Epithelial cell of prostate (primary cell): ENCODE data around the gene ERICH2.

Experiments
- DNase-seq: peaks from one replicate; pipeline ENCODE4 v3.0.0-alpha.2; 2011; ENCODE audit warnings: low read depth, low spot score
- H3K27ac ChIP-seq: fragments of 450-650 bp; 2 replicates; pipeline ENCODE4 v1.5.1; 2017; ENCODE audit warnings: mild to moderate bottlenecking

Gene ERICH2

DNA sequence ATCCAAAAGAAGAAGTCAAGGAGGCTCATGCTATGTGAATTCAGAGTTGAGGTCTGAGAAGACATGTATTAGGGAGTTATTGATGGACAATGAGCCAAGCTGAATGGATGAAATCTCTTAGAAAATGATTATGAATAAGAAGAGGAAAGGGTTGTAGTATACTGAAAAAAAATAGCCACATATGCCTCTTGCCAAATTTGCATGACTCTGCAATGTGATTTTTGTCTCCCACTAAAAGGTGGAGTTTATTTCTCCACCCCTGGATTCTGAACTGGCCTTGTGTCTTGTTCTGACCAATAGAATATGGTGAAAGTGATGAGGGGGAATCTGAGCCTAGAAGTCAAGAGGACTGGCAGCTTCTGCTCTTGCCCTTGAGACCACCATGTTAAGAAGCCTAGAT lies 8.6 kb upstream of the ERICH2 start:
- no peak for DNase-seq
- H3K27ac ChIP-seq = no peak overlapping the region

DNA sequence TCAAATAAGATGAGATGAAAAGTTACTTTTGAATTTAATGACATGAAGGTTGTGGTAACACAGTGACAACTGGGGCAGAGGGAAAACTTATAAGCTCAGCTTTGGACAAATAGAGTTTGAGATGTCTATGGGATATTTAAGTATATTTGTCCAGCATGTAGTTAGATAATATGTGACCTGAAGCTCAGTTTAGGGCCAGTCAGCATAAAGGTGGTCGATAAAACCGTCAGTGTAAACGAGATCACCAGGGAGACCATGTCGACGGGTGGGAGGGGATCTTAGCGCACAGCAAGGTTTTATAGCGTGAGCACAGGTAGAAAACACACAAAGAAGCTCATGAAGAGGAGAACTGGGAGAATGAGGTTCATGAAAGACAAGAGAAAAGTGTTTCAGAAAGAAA lies 7.4 kb upstream of the ERICH2 start:
- no peak for DNase-seq
- no peak overlapping the region for H3K27ac ChIP-seq

DNA sequence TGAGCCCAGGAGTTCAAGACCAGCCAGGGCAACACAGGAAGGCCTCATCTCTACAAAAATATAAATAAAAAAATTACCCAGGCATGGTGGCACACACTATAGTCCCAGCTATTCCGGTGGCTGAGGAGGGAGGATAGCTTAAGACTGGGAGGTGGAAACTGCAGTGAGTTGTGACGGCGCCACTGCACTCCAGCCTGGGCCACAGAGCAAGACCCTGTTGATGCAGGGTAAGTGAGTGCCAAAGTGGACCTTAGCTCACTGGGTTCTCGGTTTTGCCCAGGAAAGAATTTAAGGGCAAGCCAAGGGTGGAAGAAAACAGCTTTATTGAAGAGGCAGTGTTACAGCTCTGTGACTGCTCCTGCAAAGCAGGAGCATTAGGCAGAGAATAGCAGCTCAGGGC lies 6.9 kb upstream of the ERICH2 start:
- DNase-seq = no peak
- no peak overlapping the region for H3K27ac ChIP-seq

DNA sequence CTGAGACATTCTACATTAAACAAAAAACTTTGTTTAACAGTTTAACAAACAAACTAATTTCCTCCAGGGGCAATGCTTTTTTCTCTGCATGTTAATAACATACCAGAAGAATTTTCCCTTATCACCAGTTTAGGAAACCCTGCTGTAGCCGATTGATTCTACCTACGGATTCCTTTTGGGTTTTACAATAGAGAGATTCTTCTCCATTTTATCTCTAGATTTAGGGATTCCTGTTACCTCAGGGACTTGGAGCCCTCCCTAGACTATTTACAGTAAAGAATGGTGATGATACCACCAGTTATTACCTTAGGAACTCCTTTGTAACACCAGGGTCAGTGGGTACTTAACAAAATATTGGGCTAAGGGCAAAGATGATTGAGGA lies 5.3 kb upstream of the ERICH2 start:
- no peak overlapping the region for H3K27ac ChIP-seq
- DNase-seq = no peak

DNA sequence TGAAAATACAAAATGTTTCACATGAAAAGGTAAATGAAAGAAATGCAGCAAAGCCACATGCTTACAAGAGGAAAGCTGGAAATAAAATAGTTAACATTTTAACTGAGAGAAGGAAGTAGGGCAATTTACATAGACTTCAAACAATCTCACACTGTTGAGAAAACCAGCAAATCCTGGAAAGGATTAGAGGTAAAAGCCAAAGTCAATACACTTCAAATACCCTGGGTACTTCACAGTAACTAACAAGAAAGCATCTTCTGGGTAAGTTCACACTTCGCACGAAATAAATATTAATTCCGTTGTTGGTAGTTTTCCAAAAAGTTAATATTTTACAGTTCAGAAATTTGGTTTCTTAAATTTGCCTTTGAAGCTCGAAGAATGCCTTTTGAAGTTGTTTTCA lies 3.5 kb upstream of the ERICH2 start:
- DNase-seq = no peak
- no peak overlapping the region for H3K27ac ChIP-seq

DNA sequence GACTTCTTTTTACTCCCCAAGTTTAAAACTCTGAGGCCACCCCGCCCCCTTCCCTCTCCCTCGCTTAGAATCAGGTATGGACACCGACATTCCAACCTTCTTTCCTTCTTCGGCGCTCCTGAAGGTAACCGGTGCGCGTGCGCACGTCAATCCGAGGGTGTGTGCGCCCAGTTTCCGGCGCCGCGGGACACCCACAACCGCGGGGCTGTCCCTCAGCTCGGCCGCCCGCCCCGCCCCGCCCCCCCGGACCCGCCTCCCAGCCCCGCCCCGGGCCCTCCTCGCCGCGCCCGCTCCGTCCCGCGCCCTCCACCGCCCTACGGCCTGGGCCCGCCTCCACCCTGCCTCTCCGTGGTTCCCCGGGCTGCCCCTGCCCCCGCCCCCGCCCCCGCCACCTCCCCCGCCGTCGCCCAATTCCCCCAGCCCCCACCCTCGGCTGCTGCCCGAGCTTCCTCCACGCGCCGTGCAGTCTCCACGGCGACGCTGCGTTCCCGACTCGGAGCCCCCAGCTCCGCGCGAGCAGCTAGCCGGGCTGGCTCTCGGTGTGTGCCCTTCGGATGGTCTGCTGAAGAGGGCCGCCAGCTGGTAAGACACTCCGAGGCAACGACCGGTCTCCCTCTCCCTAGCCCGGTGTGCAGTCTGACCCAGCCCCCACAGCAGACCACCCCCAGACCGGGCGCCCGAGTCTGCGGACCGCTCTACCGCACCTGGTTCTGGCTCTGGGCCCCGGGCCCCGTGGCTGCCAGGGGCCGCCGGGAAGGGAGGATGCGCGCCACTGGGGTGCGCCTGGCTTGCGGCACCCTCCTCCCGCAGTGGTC lies 635 bp downstream of the ERICH2 start:
- DNase-seq = peak; percentile 43
- peak overlapping the region; percentile 56 for H3K27ac ChIP-seq

DNA sequence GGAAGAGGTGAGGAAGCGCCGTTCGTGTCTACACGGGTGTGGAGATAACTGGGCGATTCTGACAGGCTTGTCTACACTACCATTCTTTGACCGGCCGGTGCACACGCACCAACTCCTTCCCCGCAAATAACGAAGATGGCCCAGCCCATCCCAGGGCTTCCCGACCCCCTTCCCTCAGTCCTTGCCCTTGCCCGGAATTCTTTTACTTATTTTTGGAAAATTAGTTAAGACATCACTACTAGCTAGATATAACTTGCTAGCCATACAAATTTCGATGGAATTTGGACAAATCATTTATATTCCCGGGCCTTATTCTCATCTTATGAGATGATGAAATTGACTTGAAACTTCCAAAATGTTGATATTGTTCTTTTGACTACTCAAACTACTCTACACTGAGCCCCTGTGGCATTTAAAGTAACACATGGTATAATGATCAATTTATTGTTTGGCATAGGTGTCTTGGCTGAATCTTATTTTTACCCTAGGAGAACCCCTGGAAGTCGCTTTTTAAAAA lies 1.3 kb downstream of the ERICH2 start:
- H3K27ac ChIP-seq = peak overlapping the region; percentile 31
- no peak for DNase-seq

DNA sequence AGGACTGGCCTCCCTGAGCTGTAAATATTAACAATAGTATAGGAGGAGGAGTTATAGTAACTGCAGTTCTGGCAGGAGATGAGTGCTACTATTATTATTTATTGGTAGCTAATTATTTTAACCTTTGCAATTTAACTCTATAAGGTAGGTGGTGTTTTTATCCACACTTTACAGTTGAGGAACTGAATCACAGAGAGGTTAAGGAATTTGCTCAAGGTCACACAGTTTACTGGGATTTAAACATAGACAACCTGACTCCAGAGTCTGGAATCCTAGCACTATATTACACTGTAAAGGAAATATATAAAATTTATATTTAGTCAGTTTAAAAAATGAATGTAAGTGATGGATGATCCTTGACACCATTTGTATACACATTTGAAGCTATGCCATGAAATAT lies 2.1 kb downstream of the ERICH2 start:
- no peak for DNase-seq
- no peak overlapping the region for H3K27ac ChIP-seq

DNA sequence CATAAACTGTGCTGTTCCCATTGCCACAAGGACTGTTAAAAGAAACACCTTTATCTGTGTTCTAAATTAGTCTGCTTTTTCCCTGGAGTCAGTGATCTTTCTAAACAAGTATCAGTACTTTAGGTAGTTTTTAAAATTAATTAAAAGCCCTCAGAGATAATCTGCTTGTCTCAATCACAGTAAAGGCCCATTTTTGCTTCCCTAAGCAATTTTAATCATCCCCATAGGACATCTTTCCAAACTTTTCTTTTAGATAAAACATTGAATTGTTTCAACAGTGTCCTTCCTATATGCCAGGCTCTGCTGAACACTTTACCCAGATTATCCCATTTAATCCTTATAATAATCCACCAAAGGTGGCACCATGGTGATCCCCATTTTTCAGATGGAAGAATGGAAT lies 3.9 kb downstream of the ERICH2 start:
- no peak for DNase-seq
- H3K27ac ChIP-seq = no peak overlapping the region

DNA sequence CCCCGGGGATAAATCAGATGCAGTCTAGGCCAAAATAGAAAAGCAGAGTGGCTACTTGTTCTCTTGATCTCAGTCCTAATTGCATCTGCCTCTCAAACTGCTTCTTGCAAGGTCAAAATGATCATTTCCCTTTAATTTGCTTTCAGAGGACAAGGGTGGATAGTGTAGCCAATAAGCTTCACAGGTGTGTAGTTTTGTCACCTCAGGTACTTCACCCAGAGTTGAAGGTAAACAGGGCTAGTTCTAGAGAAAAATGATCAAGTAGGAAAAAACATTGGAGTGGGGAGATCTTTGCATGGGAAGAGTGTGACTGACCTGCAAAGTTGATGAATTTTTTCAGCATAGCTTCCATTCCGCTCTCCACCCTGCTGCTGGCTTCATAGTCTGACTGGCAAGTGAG lies 8.7 kb downstream of the ERICH2 start:
- H3K27ac ChIP-seq = no peak overlapping the region
- DNase-seq = no peak

DNA sequence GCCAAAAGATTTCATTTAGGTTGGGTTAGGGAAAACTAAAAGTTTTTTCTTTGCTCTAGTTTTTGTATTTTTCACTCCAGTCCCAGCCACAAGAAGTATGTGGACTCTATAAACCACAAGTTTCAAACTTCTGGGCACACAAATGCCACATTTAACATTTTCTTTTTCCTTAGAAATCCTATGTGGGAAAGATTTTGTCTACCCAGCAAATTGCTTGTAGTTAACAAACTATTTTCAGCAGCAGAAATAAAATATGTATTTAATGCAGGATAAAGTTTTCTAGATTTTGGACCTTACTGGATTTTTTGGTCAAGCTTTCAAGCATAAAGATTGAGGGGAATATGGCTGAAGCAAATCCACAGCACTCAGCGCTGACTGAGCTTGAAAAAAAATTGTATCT lies 9.1 kb downstream of the ERICH2 start:
- H3K27ac ChIP-seq = no peak overlapping the region
- DNase-seq = no peak

DNA sequence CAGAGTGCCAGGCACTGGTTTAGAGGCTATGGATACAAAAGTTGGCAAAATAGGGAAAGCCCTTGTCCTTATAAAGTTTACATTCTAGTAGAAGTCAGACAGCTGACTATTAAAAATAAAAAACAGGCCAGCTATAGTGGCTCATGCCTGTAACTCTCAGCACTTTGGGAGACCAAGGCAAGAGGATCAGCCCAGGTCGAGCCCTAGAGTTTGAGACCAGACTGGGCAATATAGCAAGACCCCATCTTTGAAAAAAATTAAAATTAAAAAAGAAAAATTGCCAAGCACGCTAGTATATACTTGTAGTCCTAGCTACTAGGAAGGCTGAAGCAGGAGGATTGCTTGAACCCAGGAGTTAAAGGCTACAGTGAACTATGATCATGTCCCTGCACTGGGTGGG lies 12.5 kb downstream of the ERICH2 start:
- H3K27ac ChIP-seq = no peak overlapping the region
- no peak for DNase-seq

DNA sequence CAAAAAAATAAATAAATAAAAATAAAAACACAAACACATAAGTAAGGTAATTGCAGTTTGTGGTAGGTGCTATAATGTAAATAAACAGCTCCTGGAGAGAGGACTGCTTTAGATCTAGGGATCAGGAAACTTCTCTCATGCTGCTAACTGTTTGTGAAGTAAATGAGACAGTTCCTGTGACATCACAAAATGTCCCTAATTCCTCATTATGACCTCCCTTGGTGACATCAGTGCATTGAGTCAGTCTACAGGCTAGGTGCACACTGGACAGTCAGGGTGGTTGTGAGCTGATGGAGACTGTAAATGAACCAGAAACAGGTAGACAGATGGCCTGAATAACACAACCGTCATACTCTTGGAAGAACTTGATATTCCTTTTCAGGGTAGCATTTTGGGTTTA lies 13.4 kb downstream of the ERICH2 start:
- no peak overlapping the region for H3K27ac ChIP-seq
- DNase-seq = no peak

DNA sequence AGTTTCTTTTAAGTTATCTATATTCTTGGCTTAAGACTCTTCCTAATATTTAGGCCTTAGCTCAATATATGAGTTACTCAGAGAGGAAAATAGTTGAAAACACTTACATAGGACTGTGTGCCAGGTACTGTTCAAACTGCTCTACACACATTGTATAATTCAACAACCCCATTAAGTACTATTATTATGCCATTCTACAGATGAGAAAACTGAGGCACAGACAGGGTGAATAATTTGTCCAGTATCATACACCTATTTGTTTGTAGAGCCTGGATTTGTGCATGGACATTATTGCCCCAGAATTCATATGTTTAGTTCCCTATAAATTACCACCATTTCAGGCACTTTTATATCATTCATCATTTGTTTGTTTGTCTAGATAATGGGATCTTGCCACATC lies 28.8 kb downstream of the ERICH2 start:
- DNase-seq = no peak
- no peak overlapping the region for H3K27ac ChIP-seq

DNA sequence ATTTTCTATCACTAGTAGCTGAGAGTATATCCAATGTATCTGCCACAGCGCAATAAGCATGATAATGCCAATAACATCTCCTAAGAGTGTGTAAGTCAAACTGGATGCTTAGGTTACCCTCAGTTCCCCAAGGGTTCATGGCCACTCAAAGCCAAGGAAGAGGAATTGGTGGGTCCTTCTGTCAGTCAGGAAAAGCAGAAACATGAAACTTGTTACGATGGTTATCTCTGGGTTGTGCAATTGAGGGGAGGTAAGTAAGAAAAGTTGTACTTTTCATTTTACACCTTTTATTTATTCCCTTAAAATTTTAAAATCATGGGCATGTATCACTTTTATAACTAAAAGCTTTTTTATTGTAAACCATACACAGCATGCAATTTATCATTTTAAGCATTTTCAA lies 36.4 kb downstream of the ERICH2 start:
- DNase-seq = no peak
- no peak overlapping the region for H3K27ac ChIP-seq

DNA sequence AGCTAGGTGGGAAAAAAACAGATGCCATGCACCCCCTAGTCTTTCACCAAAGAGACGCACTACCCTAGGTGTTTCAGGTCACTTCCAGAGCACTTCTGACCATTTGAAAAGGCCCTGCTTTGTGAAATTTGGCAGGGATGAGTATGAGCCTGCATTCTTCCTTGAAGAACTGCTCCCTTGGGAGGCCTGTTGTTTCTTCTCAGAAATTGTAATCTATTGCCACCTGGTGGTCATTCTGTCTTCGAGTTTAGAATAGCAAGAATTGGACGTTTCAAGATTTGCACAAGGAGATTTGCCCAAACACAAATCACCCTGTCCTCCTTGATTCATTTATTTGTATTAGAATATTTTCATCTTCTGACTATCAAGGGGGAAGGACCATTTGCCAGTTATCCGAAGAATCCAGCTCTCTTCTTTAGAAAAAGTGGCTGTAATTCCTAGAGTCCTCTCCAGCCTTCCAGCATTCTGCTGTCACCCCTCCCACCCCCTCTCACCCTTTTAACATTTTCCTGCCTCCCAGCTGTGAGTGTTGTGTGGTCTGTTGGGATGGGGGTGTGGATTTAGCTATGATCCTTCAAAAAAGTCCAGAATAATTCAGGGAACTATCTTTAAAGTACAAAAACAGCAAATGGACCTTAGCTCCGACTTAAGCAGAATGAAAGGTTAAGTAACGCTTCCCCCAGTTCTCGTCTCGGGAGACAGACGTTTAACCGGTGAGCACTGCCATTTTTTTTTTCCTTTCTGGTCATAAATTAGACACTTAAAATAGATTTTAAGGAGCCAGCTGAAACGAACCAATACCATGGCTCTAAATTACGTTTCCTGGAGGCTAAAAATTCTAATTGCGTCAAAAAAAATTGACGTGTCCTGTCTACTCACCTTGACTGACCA lies 42.8 kb downstream of the ERICH2 start:
- no peak for DNase-seq
- no peak overlapping the region for H3K27ac ChIP-seq

DNA sequence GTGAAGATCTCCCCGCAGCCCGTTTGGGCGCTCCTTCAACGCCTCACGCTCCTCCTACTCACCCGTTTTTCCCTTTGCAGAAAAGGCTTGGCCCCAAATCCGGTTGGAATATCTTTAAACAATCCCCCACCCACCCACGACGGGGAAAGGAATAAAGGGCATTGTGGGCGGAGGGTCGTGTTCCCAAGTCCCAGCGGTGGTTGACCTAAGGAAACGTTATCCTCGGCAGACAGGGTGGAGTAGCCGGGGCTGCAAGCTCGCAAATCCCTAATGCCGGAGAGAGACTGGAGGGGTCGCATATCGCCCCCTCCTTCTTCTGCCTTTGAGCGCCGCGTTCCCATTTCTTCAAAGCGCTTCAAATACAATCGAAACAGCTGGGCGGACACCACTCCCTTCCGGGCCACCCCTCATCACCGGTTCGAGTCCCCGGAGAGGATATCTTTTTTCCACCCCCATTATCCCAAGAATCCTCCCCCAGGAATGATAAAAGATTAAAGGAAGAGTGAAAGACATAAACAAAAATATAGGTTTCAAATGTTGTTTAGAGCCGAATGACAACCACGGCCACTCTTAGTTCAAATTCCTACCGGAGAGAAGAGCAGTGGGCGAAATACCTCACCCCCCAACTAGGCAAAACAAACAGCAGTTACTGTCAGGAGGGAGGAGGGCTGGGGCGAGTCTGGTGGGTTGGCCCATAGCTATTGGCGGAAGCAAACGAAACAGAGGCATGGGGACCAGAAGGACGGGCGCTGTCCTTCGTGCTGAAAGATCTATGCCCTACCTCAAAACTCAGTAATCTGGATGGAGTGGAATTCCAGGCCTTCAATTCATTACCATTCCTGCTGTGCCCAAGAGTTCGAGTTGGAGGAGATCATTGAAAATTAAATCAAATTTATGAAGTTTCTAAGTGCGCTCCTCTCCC lies 43.7 kb downstream of the ERICH2 start:
- no peak overlapping the region for H3K27ac ChIP-seq
- no peak for DNase-seq

DNA sequence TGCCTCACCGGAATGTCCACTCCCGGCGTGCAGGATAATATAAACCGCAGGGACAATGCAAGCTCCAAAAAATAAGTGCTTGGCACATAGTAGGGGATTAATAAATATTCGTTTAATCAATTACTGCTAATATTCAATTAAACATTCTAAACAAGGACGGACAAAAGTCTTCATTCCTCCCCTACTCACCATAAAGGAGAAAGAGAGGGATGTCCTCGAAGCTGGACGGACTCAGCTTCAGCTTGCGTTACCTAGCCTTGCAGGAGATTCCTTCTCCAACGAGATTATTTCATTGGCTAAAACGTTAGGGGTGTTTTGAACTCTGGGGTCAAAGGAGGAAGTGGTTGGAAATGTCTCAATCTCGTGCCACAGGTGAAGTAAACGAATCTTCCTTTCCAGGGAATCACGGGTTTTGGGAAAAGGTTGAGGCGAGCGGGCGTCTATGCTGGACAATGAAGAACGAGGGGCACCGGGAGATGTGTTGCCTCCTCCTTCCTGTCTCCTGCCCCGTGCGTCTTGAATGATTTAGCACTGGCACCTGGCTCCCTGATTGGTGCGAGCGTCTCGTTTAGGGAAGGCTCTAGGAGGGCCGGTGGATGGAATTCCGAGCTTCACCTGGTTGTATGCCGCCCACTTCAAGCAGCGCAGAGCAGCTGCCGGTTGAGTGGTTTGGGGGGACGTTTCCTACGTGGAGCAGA lies 44.5 kb downstream of the ERICH2 start:
- DNase-seq = no peak
- no peak overlapping the region for H3K27ac ChIP-seq

DNA sequence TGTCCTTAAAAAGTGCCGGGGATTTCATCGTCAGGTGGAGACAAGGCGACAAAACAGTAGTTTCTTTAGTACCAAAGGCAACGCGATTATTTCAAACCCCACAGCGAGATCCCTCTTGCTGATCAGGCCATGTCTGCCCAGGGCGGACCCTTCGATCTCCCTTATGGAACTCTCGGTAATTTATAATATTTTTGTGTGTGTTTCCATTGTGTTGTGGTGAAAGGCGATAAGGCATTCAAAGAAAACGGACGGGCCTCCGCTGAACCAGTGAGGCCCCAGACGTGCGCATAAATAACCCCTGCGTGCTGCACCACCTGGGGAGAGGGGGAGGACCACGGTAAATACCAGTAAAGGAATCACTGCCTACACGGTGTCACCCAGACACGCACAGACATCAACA lies 45.1 kb downstream of the ERICH2 start:
- H3K27ac ChIP-seq = no peak overlapping the region
- no peak for DNase-seq
